ENCODE data around the gene ZNF45.
"Not testable (repeated sequence)": the region's sequence is repeated elsewhere in the genome, so short reads cannot be mapped to it uniquely, and the experiment has no call there.

Gene ZNF45

DNA sequence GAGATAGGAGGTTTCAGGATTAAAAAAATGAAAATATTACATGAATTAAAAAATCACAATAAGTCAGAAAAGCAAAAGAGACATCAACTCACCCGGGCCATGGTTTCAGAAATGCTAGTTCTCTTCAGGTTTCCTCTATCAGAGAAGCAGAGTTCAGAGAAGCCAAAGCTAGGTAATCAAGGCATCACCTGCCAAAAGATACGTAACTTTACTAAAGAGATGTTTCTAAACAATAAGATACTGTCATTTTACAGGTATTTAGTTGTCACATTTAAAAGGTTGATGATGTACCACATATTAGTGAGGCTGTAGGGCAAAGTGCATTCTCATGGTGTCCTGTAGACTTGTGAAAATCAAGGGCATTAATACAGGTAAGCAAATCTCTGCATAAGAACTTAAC is 51.2 kb downstream of the ZNF45 start, which contains the start of gene ZNF404:
ZNF404 (minus strand) TSS at position 101 of the 400 bp plus-strand sequence.
- H3K4me3 Mint-ChIP-seq, result no peak within 1 kb of the TSS
- no peaks in the 10 kb centered on the region for H3K4me1 Mint-ChIP-seq (ENCODE audit: low read depth)
- H3K27me3 Mint-ChIP-seq, result no peaks in the 10 kb centered on the region
- H3K27ac Mint-ChIP-seq, result no peak within 1 kb of the TSS
- peaks cover 71% of the 10 kb centered on the region for H3K9me3 Mint-ChIP-seq
- H3K36me3 Mint-ChIP-seq (ENCODE audit: low read depth), result peaks cover 57% of the 10 kb centered on the region

- no peak overlapping the region for H3K4me3 Mint-ChIP-seq
- peaks cover 68% of the 10 kb centered on the region for H3K36me3 Mint-ChIP-seq (ENCODE audit: low read depth)
- no peaks in the 10 kb centered on the region for H3K4me1 Mint-ChIP-seq (ENCODE audit: low read depth)
- H3K9me3 Mint-ChIP-seq, result peaks cover 67% of the 10 kb centered on the region
- H3K27me3 Mint-ChIP-seq, result no peaks in the 10 kb centered on the region
- H3K27ac Mint-ChIP-seq, result no peak overlapping the region
Measured at GRCh38 chr19:43880483-43880882, 54.6 kb downstream of the ZNF45 start.

GRCh38 chr19:43872547-43873336 is 62.3 kb downstream of the ZNF45 start:
- Mint-ChIP-seq H3K27me3 (no peaks in the 10 kb centered on the region), H3K27ac (no peak overlapping the region), H3K36me3 (ENCODE audit: low read depth) (peaks cover 53% of the 10 kb centered on the region), H3K9me3 (peaks cover 50% of the 10 kb centered on the region), H3K4me1 (ENCODE audit: low read depth) (no peaks in the 10 kb centered on the region), H3K4me3 (no peak overlapping the region)

DNA sequence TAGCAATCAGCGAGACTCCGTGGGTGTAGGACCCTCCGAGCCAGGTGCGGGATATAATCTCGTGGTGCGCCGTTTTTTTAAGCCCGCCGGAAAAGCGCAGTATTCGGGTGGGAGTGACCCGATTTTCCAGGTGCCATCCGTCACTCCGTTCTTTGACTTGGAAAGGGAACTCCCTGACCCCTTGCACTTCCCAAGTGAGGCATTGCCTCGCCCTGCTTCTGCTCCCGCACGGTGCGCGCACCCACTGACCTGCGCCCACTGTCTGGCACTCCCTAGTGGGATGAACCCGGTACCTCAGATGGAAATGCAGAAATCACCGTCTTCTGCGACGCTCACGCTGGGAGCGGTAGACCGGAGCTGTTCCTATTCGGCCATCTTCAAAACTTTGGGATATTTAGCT is 68.2 kb downstream of the ZNF45 start:
- Mint-ChIP-seq H3K9me3 (peaks cover 30% of the 10 kb centered on the region), H3K36me3 (ENCODE audit: low read depth) (peaks cover 19% of the 10 kb centered on the region)
- H3K27me3 Mint-ChIP-seq; H3K27ac Mint-ChIP-seq; H3K4me3 Mint-ChIP-seq; H3K4me1 Mint-ChIP-seq (ENCODE audit: low read depth): not testable (repeated sequence)

Data from stimulated activated naive CD8-positive, alpha-beta T cell treated with anti-CD3 and anti-CD28 coated beads, Interleukin-15, Interleukin-2, amounts not matched to agents 100 ng/mL and 50 ng/mL, for 24 hours (primary cell).